Mesenchymal stem cell (in vitro differentiated cells and primary cell): ENCODE results near the gene ANKMY1.
A peak's percentile ranks its signal among the peaks of the same experiment; 100 is the strongest.
"Not testable (repeated sequence)": the region's sequence is repeated elsewhere in the genome, so short reads cannot be mapped to it uniquely, and the experiment has no call there.

Experiments
- DNase-seq: peaks from one replicate; pipeline ENCODE4 v3.0.0-alpha.2; 2013
- H2AFZ ChIP-seq: one replicate; pipeline ENCODE4 v1.6.1; 2013; ENCODE audit warnings: low read depth, mild to moderate bottlenecking, control low read depth, inconsistent platforms, low read length, moderate library complexity
- H2AK5ac ChIP-seq: 2 replicates; pipeline ENCODE4 v1.6.1; 2013; ENCODE audit warnings: low read length, moderate library complexity, mild to moderate bottlenecking, inconsistent platforms; ENCODE audit not compliant: severe bottlenecking
- H2BK120ac ChIP-seq: one replicate; pipeline ENCODE4 v1.6.1; 2013; ENCODE audit warnings: low read depth, mild to moderate bottlenecking, inconsistent platforms, low read length, moderate library complexity
- H2BK12ac ChIP-seq, 2 experiments: one replicate each; pipeline ENCODE4 v1.6.1; 2013; ENCODE audit warnings: inconsistent platforms in 2 of 2, low read length in 2 of 2, mild to moderate bottlenecking in 2 of 2, moderate library complexity in 2 of 2, control low read depth in 1 of 2
- H2BK15ac ChIP-seq: one replicate; pipeline ENCODE4 v1.6.1; 2013; ENCODE audit warnings: mild to moderate bottlenecking, low read depth, inconsistent platforms; ENCODE audit not compliant: poor library complexity, severe bottlenecking
- H2BK5ac ChIP-seq: 2 replicates; pipeline ENCODE4 v1.6.1; 2013; ENCODE audit warnings: low read depth, mild to moderate bottlenecking, low read length, control low read depth, inconsistent platforms; ENCODE audit not compliant: poor library complexity, severe bottlenecking
- H3K14ac ChIP-seq, 2 experiments: one replicate each; pipeline ENCODE4 v1.6.1; 2013; ENCODE audit warnings: inconsistent platforms in 2 of 2, low read length in 2 of 2, control low read depth in 1 of 2, mild to moderate bottlenecking in 1 of 2, moderate library complexity in 1 of 2
- H3K18ac ChIP-seq, 2 experiments: one replicate each; pipeline ENCODE4 v1.6.1; 2013; ENCODE audit warnings: inconsistent platforms in 2 of 2, low read length in 2 of 2, control low read depth in 1 of 2, low read depth in 1 of 2, mild to moderate bottlenecking in 1 of 2
- H3K23ac ChIP-seq, 2 experiments: one replicate each; pipeline ENCODE4 v1.6.1; 2013; ENCODE audit warnings: inconsistent platforms in 2 of 2, low read length in 2 of 2, mild to moderate bottlenecking in 2 of 2, moderate library complexity in 2 of 2, control low read depth in 1 of 2
- H3K27ac ChIP-seq: 2 replicates; pipeline ENCODE4 v1.5.1; 2013; ENCODE audit warnings: mild to moderate bottlenecking, moderate library complexity, low read length, control low read depth, inconsistent platforms; ENCODE audit not compliant: poor library complexity, severe bottlenecking
- H3K27me3 ChIP-seq, 2 experiments: 2 replicates each; pipeline versions ENCODE4 v1.6.1 to v1.7.0; 2013; ENCODE audit warnings: low read length in 2 of 2, mild to moderate bottlenecking in 2 of 2, moderate library complexity in 2 of 2, control low read depth in 1 of 2, inconsistent platforms in 1 of 2; ENCODE audit not compliant: control insufficient read depth in 1 of 2, insufficient read depth in 1 of 2
- H3K36me3 ChIP-seq, 2 experiments: 2 replicates each; pipeline versions ENCODE4 v1.6.1 to v1.7.0; 2013; ENCODE audit warnings: low read length in 2 of 2, control low read depth in 1 of 2, inconsistent platforms in 1 of 2, low read depth in 1 of 2, mild to moderate bottlenecking in 1 of 2; ENCODE audit not compliant: insufficient read depth in 2 of 2, control insufficient read depth in 1 of 2
- H3K4ac ChIP-seq, 2 experiments: one replicate each; pipeline ENCODE4 v1.6.1; 2013; ENCODE audit warnings: inconsistent platforms in 2 of 2, low read length in 2 of 2, mild to moderate bottlenecking in 2 of 2, moderate library complexity in 2 of 2, control low read depth in 1 of 2, low read depth in 1 of 2
- H3K4me1 ChIP-seq: 2 replicates; pipeline ENCODE4 v1.6.1; 2013; ENCODE audit warnings: low read depth, low read length, control low read depth; ENCODE audit not compliant: control insufficient read depth, insufficient read depth
- H3K4me2 ChIP-seq: 2 replicates; pipeline ENCODE4 v1.6.1; 2013; ENCODE audit warnings: low read length, mild to moderate bottlenecking, inconsistent platforms; ENCODE audit not compliant: poor library complexity, severe bottlenecking
- H3K4me3 ChIP-seq, 2 experiments: 2 replicates each; pipeline versions ENCODE4 v1.5.1 to v1.7.0; 2013; ENCODE audit warnings: low read length in 2 of 2, mild to moderate bottlenecking in 2 of 2, control low read depth in 1 of 2, low read depth in 1 of 2; ENCODE audit not compliant: insufficient read depth in 1 of 2
- H3K79me1 ChIP-seq: replicated peaks from 2 replicates; pipeline ENCODE4 v1.6.1; 2013; ENCODE audit warnings: mild to moderate bottlenecking, control low read depth, low read length, inconsistent platforms; ENCODE audit not compliant: poor library complexity, severe bottlenecking
- H3K9ac ChIP-seq: 2 replicates; pipeline ENCODE4 v1.7.0; 2013; ENCODE audit warnings: mild to moderate bottlenecking, low read length, moderate library complexity
- H3K9me3 ChIP-seq: 2 replicates; pipeline ENCODE4 v1.7.0; 2013; ENCODE audit warnings: mild to moderate bottlenecking, low read length; ENCODE audit not compliant: control insufficient read depth
- H4K8ac ChIP-seq: one replicate; pipeline ENCODE4 v1.6.1; 2013; ENCODE audit warnings: inconsistent platforms, mild to moderate bottlenecking, low read length, moderate library complexity
- H4K91ac ChIP-seq: one replicate; pipeline ENCODE4 v1.6.1; 2013; ENCODE audit warnings: mild to moderate bottlenecking, low read length, inconsistent platforms
- WGBS: methylation state at CpG from one replicate; pipeline ENCODE4 v1.1.7; 2013; ENCODE audit warnings: mixed read lengths; 5-methylcytosine and 5-hydroxymethylcytosine counted together

Gene ANKMY1

GRCh38 chr2:240563951-240564560 is 6.3 kb upstream of the ANKMY1 start:
- Histone ChIP-seq H3K18ac (no peak overlapping the region), H2BK120ac (no peak overlapping the region), H3K4me1 (peaks cover 37% of the 10 kb centered on the region), H2BK5ac (no peak overlapping the region), H3K36me3 (peaks cover 7 to 17% of the 10 kb centered on the region in 2 experiments), H2BK12ac (peak overlapping the region in 1 of 2 experiments; percentile 11), H4K8ac (no peak overlapping the region), H2AK5ac (no peak overlapping the region), H4K91ac (no peak overlapping the region), H3K9ac (no peak overlapping the region), H3K4me2 (no peak overlapping the region), H3K79me1 (peaks cover 23% of the 10 kb centered on the region), H3K27me3 (no peaks in the 10 kb centered on the region), H3K23ac (no peak overlapping the region), H3K27ac (no peak overlapping the region), H3K4ac (peak overlapping the region in 1 of 2 experiments; percentile 38), H3K9me3 (no peaks in the 10 kb centered on the region), H2AFZ (no peak overlapping the region), H2BK15ac (no peak overlapping the region), H3K14ac (no peak overlapping the region), H3K4me3 (no peak overlapping the region)
- DNase-seq = peak; percentile 17
- 98% methylated on average over 11 of the region's 12 CpGs for WGBS

- DNase-seq, H4K91ac ChIP-seq, H2BK5ac ChIP-seq, H4K8ac ChIP-seq, H2BK15ac ChIP-seq, H3K4ac ChIP-seq, H3K14ac ChIP-seq, H3K4me3 ChIP-seq, H2AK5ac ChIP-seq, H3K27me3 ChIP-seq, H3K9me3 ChIP-seq, H3K4me2 ChIP-seq, H2BK120ac ChIP-seq, H3K23ac ChIP-seq, H2BK12ac ChIP-seq, H3K9ac ChIP-seq, H2AFZ ChIP-seq, H3K27ac ChIP-seq: not testable (repeated sequence)
- WGBS = 98% methylated on average over 17 of the region's 17 CpGs
- Histone ChIP-seq H3K4me1 (peaks cover 41% of the 10 kb centered on the region), H3K36me3 (peaks cover 7 to 20% of the 10 kb centered on the region in 2 experiments), H3K18ac (peak overlapping the region in 1 of 2 experiments; percentile 34), H3K79me1 (peaks cover 29% of the 10 kb centered on the region)
Observed at GRCh38 chr2:240563231-240563630, 5.4 kb upstream of the ANKMY1 start.

GRCh38 chr2:240561325-240561971 is 3.7 kb upstream of the ANKMY1 start:
- peak overlapping the region; percentile 63 to 79 for H3K4me3 ChIP-seq
- under 1% methylated on average over 11 of the region's 14 CpGs for WGBS

More at GRCh38 chr2:240561325-240561971, 3.7 kb upstream of the ANKMY1 start:
- Histone ChIP-seq H3K23ac (no peak overlapping the region), H3K9me3 (no peaks in the 10 kb centered on the region), H3K27ac (peak overlapping the region; percentile 91), H3K14ac (peak overlapping the region in 1 of 2 experiments; percentile 73), H2BK12ac (peak overlapping the region in 1 of 2 experiments; percentile 92), H4K91ac (peak overlapping the region; percentile 85), H3K79me1 (peaks cover 38% of the 10 kb centered on the region), H2BK15ac (peak overlapping the region; percentile 84), H2AK5ac (no peak overlapping the region), H2BK120ac (peak overlapping the region; percentile 76), H3K18ac (peak overlapping the region; percentile 97 to 98), H2AFZ (no peak overlapping the region), H3K4ac (peak overlapping the region; percentile 79 to 96), H3K4me1 (peaks cover 42% of the 10 kb centered on the region), H3K9ac (peak overlapping the region; percentile 87), H3K27me3 (no peaks in the 10 kb centered on the region), H3K4me2 (peak overlapping the region; percentile 91), H4K8ac (peak overlapping the region; percentile 90), H2BK5ac (no peak overlapping the region), H3K36me3 (peaks cover 11 to 20% of the 10 kb centered on the region in 2 experiments)
- peak; percentile 97 for DNase-seq
